HepG2 (cell line): Measurements from ENCODE around the gene USP9X. TPM values are rescaled to one million over a fixed set of nuclear protein-coding genes. Genes with fewer than 3 reads are reported as not detected.

ENCODE experiments used
- ATAC-seq: fragments of 200-7000 bp; cut with Tn5 transposase; 3 replicates; pipeline ENCODE4 v1.9.1; 2020; ENCODE audit warnings: mild to moderate bottlenecking, moderate library complexity
- BruUV-seq: library from RNA; stranded (reverse); fragments of 400-500 nt; replicated peaks from 2 replicates; lab custom pipeline; 2021; lab: Mats Ljungman, UMichigan
- CTCF ChIA-PET: fragments of 300-600 bp; formaldehyde crosslinking; extraction: SDS; loops from one replicate; lab custom pipeline; 2021; ENCODE audit warnings: low total read pairs, inconsistent platforms, low intra/inter-chr PET ratio; lab: Yijun Ruan, JAX
- POLR2A ChIA-PET: fragments of 350-600 bp; sonication (Branson Sonifier 250); formaldehyde crosslinking; loops from one replicate; lab custom pipeline; 2020; ENCODE audit warnings: antibody characterized with exemption, inconsistent platforms; lab: Yijun Ruan, JAX
- DNase-seq: peaks from one replicate; pipeline ENCODE4 v3.0.0-alpha.2; 2015; ENCODE audit warnings: low spot score
- FAIRE-seq: peaks from 3 replicates; lab custom pipeline; 2011; peaks lifted over from hg19 to GRCh38; lab: Jason Lieb, UNC
- H2AFZ ChIP-seq: one replicate; pipeline ENCODE4 v1.6.1; 2011; ENCODE audit warnings: low read length, inconsistent platforms
- H3K27ac ChIP-seq: fragments of 300-600 bp; 3 replicates; pipeline ENCODE4 v1.8.0; 2011; ENCODE audit warnings: mixed run types, mild to moderate bottlenecking, mixed read lengths, low read length, inconsistent platforms; ENCODE audit not compliant: insufficient read depth; ENCODE audit errors: extremely low read length
- H3K27me3 ChIP-seq, 2 experiments: fragments of 200-600 bp in 1 of 2; 2 replicates in 1 of 2; 3 replicates in 1 of 2; pipeline versions ENCODE4 v1.6.0 to v1.8.0; 2011; ENCODE audit warnings: low read length in 2 of 2, mild to moderate bottlenecking in 2 of 2, moderate library complexity in 2 of 2, inconsistent platforms in 1 of 2; ENCODE audit not compliant: insufficient read depth in 2 of 2, control insufficient read depth in 1 of 2
- H3K36me3 ChIP-seq, 2 experiments: fragments of 200-600 bp in 1 of 2; replicated peaks in 1 of 2; 2 replicates in 1 of 2; 3 replicates in 1 of 2; pipeline versions ENCODE4 v1.5.1 to v1.8.0; 2011; ENCODE audit warnings: low read length in 2 of 2, inconsistent platforms in 1 of 2; ENCODE audit not compliant: insufficient read depth in 2 of 2, control insufficient read depth in 1 of 2
- H3K4me1 ChIP-seq: 2 replicates; pipeline ENCODE4 v1.5.1; 2012; ENCODE audit warnings: low read length, inconsistent platforms; ENCODE audit not compliant: insufficient read depth
- H3K4me2 ChIP-seq: 2 replicates; pipeline ENCODE4 v1.6.0; 2011; ENCODE audit warnings: low read depth, low read length, inconsistent platforms
- H3K4me3 ChIP-seq, 3 experiments: fragments of 200-600 bp in 1 of 3; sonication (generic), shearing (Covaris generic) in 1 of 3; replicated peaks in 1 of 3; 2 replicates each; pipeline ENCODE4 v1.5.1; 2011 to 2016; ENCODE audit warnings: low read length in 3 of 3, inconsistent platforms in 2 of 3, low read depth in 2 of 3, mild to moderate bottlenecking in 2 of 3, control low read depth in 1 of 3, mixed read lengths in 1 of 3; ENCODE audit not compliant: insufficient read depth in 1 of 3
- H3K79me2 ChIP-seq: one replicate; pipeline ENCODE4 v1.6.1; 2011; ENCODE audit warnings: low read length, inconsistent platforms; ENCODE audit not compliant: insufficient read depth
- H3K9ac ChIP-seq: 2 replicates; pipeline ENCODE4 v1.6.0; 2011; ENCODE audit warnings: mild to moderate bottlenecking, low read depth, low read length, inconsistent platforms; ENCODE audit not compliant: insufficient read depth
- H3K9me3 ChIP-seq: 2 replicates; pipeline ENCODE4 v1.5.1; 2012; ENCODE audit warnings: mild to moderate bottlenecking, low read length
- H4K20me1 ChIP-seq: 2 replicates; pipeline ENCODE4 v1.6.0; 2011; ENCODE audit warnings: inconsistent platforms, mild to moderate bottlenecking, low read length, moderate library complexity; ENCODE audit not compliant: insufficient read depth
- CEBPB ChIP-seq: IDR thresholded peaks from 2 replicates; pipeline ENCODE4 v1.6.1; 2011; ENCODE audit warnings: low read depth, low read length, improper control_type of control experiment, borderline replicate concordance
- JDP2 ChIP-seq: sonication (generic); formaldehyde crosslinking; IDR thresholded peaks from 2 replicates; pipeline ENCODE4 v1.8.1; 2022; ENCODE audit warnings: missing genetic modification reagents, borderline replicate concordance
- REL ChIP-seq: sonication (generic); formaldehyde crosslinking; conservative IDR thresholded peaks from 2 replicates; pipeline ENCODE4 v1.8.0; 2022; ENCODE audit warnings: mild to moderate bottlenecking, missing genetic modification reagents, moderate library complexity
- TAF1 ChIP-seq: sonication (generic); formaldehyde crosslinking; IDR thresholded peaks from 2 replicates; pipeline ENCODE4 v1.4.0; 2020; ENCODE audit warnings: missing genetic modification reagents
- YY1 ChIP-seq: IDR thresholded peaks from 2 replicates; pipeline ENCODE4 v1.6.1; 2011; ENCODE audit warnings: low read length, low read depth, moderate library complexity, mild to moderate bottlenecking; ENCODE audit not compliant: insufficient read depth, insufficient replicate concordance
- ZNF33A ChIP-seq: sonication (generic); formaldehyde crosslinking; IDR thresholded peaks from 2 replicates; pipeline ENCODE4 v1.5.1; 2020; ENCODE audit warnings: missing genetic modification reagents, mild to moderate bottlenecking, moderate library complexity, borderline replicate concordance
- ZNF343 ChIP-seq: sonication (generic); formaldehyde crosslinking; IDR thresholded peaks from 2 replicates; pipeline ENCODE4 v1.4.0; 2020; ENCODE audit warnings: mild to moderate bottlenecking, missing genetic modification reagents
- ZNF770 ChIP-seq: sonication (generic); formaldehyde crosslinking; IDR thresholded peaks from 2 replicates; pipeline ENCODE4 v1.5.0; 2020; ENCODE audit warnings: mild to moderate bottlenecking, missing genetic modification reagents
- WGBS: methylation state at CpG from one replicate; pipeline ENCODE4 v1.1.6; 2017; ENCODE audit warnings: low lambda C conversion rate; 5-methylcytosine and 5-hydroxymethylcytosine counted together
- in situ Hi-C: cut with HindIII; loops from 2 replicates; pipeline ENCODE4 v1.10.0; 2017; ENCODE audit warnings: low pct_unique_long_range_greater_than_20kb; ENCODE audit not compliant: extremely low pct_ligation_motif_present
- intact Hi-C: fragments of 100-400 bp; cut with micrococcal nuclease; formaldehyde crosslinking; loops from one replicate; pipeline ENCODE4 v1.10.0; 2022; ENCODE audit not compliant: unreplicated experiment
- polyA plus RNA-seq, 8 experiments: library from polyadenylated mRNA; depleted of rRNA in 3 of 8; stranded (reverse) in 7 of 8; unstranded in 1 of 8; fragments of >200 nt; fragmentation: Illumina TruSeq in 4 of 8; extraction: Trizol in 4 of 8; gene quantifications; 2 replicates each; pipeline versions ENCODE4 v1.2.1 to v1.2.3, GENCODE V29; 2011 to 2016; ENCODE audit warnings: low read depth in 4 of 8, missing spikeins in 1 of 8, mixed read lengths in 1 of 8; ENCODE audit not compliant: insufficient read depth in 1 of 8
- total RNA-seq, 5 experiments: library from RNA; depleted of rRNA; stranded (reverse); fragments of >200 nt; fragmentation: Illumina TruSeq; extraction: Trizol; gene quantifications; 2 replicates each; pipeline ENCODE4 v1.2.3, GENCODE V29; 2016; ENCODE audit warnings: low read depth in 1 of 5
- TF ChIP-seq, protein P1 (sequence below): sonication (generic); formaldehyde crosslinking; IDR thresholded peaks from 2 replicates; pipeline ENCODE4 v1.5.0; 2020; ENCODE audit warnings: mild to moderate bottlenecking, missing genetic modification reagents

Gene USP9X
- total and polyA plus RNA-seq, 2 of the 13 experiments (the other 11 are each of a cell fraction or from before 2014, with no cell fraction given), result 22.2 to 40.5 TPM

DNA sequence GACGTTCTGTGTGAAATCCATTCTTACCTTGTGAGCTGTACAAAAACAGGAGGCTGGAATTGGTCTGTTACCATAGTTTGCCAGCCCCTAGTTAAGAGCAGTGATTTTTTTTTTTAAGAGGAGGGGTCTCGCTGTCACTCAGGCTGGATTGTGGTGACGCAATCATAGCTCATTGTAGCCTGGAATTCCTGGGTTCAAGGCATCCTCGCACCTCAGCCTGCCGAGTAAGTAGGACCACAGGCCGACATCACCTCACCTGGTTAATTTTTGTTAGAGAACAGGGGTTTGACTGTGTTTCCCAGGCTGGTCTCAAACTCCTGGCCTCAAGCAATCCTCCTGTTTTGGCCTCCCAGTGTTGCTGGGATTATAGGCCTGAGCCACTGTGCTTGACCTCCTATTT is 7.5 kb downstream of the USP9X start:
- Histone ChIP-seq H3K27me3 (no peaks in the 10 kb centered on the region), H3K27ac (no peak overlapping the region), H3K4me1 (peaks cover 67% of the 10 kb centered on the region), H4K20me1 (peaks cover 93% of the 10 kb centered on the region), H3K9ac (no peak overlapping the region), H3K4me3 (no peak overlapping the region)
- no peak for ATAC-seq
- WGBS, result 61% methylated on average over 5 of the region's 6 CpGs
- ChIA-PET POLR2A (no interaction called here), CTCF (no interaction called here)
- no peak for DNase-seq
- no TSS peak for BruUV-seq
- TF ChIP-seq ZNF770 (CRISPR knock-in tag), result peak; percentile 52; the same call in 1 of the 2 replicates
- TF ChIP-seq YY1, result no peak
- TF ChIP-seq CEBPB, result peak; percentile 52
- no peak for TF ChIP-seq ZNF343
- TF ChIP-seq, all 625 proteins: peak for 2
- Histone ChIP-seq H3K4me2 (no peak overlapping the region), H3K79me2 (peaks cover 97% of the 10 kb centered on the region), H3K9me3 (no peaks in the 10 kb centered on the region), H2AFZ (no peak overlapping the region), H3K36me3 (no peaks in the 10 kb centered on the region; a peak in 1 of 5 replicates)
- in situ Hi-C loops, result no loop called here
- intact Hi-C loops, result no loop called here
- FAIRE-seq, result no peak

- H3K4me1 ChIP-seq, result peaks cover 49% of the 10 kb centered on the region
- H3K36me3 ChIP-seq, result no peaks in the 10 kb centered on the region; a peak in 1 of 5 replicates
- in situ Hi-C loops (no loop called here), intact Hi-C loops (no loop called here)
- CTCF ChIA-PET, result no interaction called here
- H3K27me3 ChIP-seq, result no peaks in the 10 kb centered on the region
- WGBS, result 63% methylated on average over 1 of the region's 1 CpG
- BruUV-seq, result no TSS peak
- DNase-seq (no peak), FAIRE-seq (no peak), ATAC-seq (no peak)
- POLR2A ChIA-PET, result interaction anchor here (1.9 kb wide), 1 partner anchor 10 kb away, joined by 7 read pairs; the partner anchor contains the start of gene USP9X
- H3K9me3 ChIP-seq, result no peaks in the 10 kb centered on the region
- peaks cover 81% of the 10 kb centered on the region for H4K20me1 ChIP-seq
- no peak overlapping the region for H3K9ac ChIP-seq
- H3K79me2 ChIP-seq, result peaks cover 93% of the 10 kb centered on the region
- H3K4me3 ChIP-seq, result no peak overlapping the region
- H3K4me2 ChIP-seq, result no peak overlapping the region
- no peak overlapping the region for H3K27ac ChIP-seq
- H2AFZ ChIP-seq, result no peak overlapping the region
- no peak for TF ChIP-seq TAF1 (CRISPR knock-in tag)
- TF ChIP-seq, protein P1, sequence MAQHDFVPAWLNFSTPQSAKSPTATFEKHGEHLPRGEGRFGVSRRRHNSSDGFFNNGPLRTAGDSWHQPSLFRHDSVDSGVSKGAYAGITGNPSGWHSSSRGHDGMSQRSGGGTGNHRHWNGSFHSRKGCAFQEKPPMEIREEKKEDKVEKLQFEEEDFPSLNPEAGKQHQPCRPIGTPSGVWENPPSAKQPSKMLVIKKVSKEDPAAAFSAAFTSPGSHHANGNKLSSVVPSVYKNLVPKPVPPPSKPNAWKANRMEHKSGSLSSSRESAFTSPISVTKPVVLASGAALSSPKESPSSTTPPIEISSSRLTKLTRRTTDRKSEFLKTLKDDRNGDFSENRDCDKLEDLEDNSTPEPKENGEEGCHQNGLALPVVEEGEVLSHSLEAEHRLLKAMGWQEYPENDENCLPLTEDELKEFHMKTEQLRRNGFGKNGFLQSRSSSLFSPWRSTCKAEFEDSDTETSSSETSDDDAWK (CRISPR knock-in tag), result no peak
- no peak for TF ChIP-seq JDP2
- no peak for TF ChIP-seq ZNF33A
- no peak for TF ChIP-seq REL (CRISPR knock-in tag)
Observed at GRCh38 chrX:41095174-41095573, 9.9 kb downstream of the USP9X start.
